Esophagus squamous epithelium (tissue), 4 donors: ENCODE measurements around the gene FGF18.

Source experiments
- POLR2A ChIP-seq, 4 donors: fragments of 450-650 bp; IDR thresholded peaks; one replicate each; pipeline ENCODE4 v1.6.1; 2017; ENCODE audit warnings: antibody characterized with exemption in 4 of 4, mild to moderate bottlenecking in 4 of 4, moderate library complexity in 3 of 4
- TF ChIP-seq, protein P1 (sequence below), 6 experiments: fragments of 450-650 bp in 4 of 6; fragments of 200-600 bp in 2 of 6; sonication (generic) in 2 of 6; IDR thresholded peaks; one replicate each; pipeline ENCODE4 v1.5.1; 2016 to 2019; ENCODE audit warnings: antibody characterized with exemption in 6 of 6, mild to moderate bottlenecking in 4 of 6, moderate library complexity in 4 of 6

GRCh38 chr5:171437286-171437821, 17.9 kb downstream of the FGF18 start:
- TF ChIP-seq, protein P1, sequence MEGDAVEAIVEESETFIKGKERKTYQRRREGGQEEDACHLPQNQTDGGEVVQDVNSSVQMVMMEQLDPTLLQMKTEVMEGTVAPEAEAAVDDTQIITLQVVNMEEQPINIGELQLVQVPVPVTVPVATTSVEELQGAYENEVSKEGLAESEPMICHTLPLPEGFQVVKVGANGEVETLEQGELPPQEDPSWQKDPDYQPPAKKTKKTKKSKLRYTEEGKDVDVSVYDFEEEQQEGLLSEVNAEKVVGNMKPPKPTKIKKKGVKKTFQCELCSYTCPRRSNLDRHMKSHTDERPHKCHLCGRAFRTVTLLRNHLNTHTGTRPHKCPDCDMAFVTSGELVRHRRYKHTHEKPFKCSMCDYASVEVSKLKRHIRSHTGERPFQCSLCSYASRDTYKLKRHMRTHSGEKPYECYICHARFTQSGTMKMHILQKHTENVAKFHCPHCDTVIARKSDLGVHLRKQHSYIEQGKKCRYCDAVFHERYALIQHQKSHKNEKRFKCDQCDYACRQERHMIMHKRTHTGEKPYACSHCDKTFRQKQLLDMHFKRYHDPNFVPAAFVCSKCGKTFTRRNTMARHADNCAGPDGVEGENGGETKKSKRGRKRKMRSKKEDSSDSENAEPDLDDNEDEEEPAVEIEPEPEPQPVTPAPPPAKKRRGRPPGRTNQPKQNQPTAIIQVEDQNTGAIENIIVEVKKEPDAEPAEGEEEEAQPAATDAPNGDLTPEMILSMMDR (IDR thresholded peaks at IDR 0.05) = no peak
- no peak for TF ChIP-seq POLR2A (IDR thresholded peaks at IDR 0.05)
